T-cell (primary cell): ENCODE results near the gene RRM2. TPM values are rescaled to one million over a fixed set of nuclear protein-coding genes. Genes with fewer than 3 reads are reported as not detected.

Experiments
- ATAC-seq, 4 experiments: fragments of 200-7000 bp in 3 of 4; fragments of 150-1000 bp in 1 of 4; cut with Tn5 transposase; replicated peaks in 1 of 4; 1 replicate in 3 of 4; 2 replicates in 1 of 4; pipeline ENCODE4 v1.10.0; 2021; ENCODE audit warnings: moderate library complexity in 3 of 4, mild to moderate bottlenecking in 2 of 4, moderate number of reproducible peaks in 1 of 4
- CTCF ChIA-PET, 2 donors: fragments of 300-600 bp; sonication (Branson Sonifier 250); formaldehyde crosslinking; loops; one replicate each; lab custom pipeline; 2022; ENCODE audit warnings: antibody characterized with exemption in 2 of 2; lab: Charles Lee
- POLR2A ChIA-PET, 2 donors: fragments of 300-600 bp; sonication (Branson Sonifier 250); formaldehyde crosslinking; loops; one replicate each; lab custom pipeline; 2022; ENCODE audit warnings: antibody characterized with exemption in 2 of 2; lab: Charles Lee
- DNase-seq, 35 experiments: peaks; one replicate each; pipeline versions ENCODE4 v3.0.0 to v3.0.0-alpha.2; 2013 to 2023
- H3K27ac ChIP-seq: one replicate; pipeline ENCODE4 v1.5.1; 2013; ENCODE audit warnings: low read length
- H3K27me3 ChIP-seq, 2 experiments: replicated peaks in 1 of 2; 1 replicate in 1 of 2; 2 replicates in 1 of 2; pipeline versions ENCODE4 v1.6.1 to v1.7.0; 2013; ENCODE audit warnings: low read length in 1 of 2, mixed read lengths in 1 of 2; ENCODE audit not compliant: control insufficient read depth in 2 of 2, insufficient read depth in 2 of 2; ENCODE audit errors: extremely low read depth in 1 of 2
- H3K36me3 ChIP-seq, 2 donors: 1 replicate in 1 of 2; 2 replicates in 1 of 2; pipeline versions ENCODE4 v1.6.1 to v1.7.0; 2013; ENCODE audit warnings: low read length in 1 of 2; ENCODE audit not compliant: control insufficient read depth in 2 of 2, insufficient read depth in 1 of 2; ENCODE audit errors: extremely low read depth in 1 of 2
- H3K4me1 ChIP-seq, 2 experiments: 1 replicate in 1 of 2; 2 replicates in 1 of 2; pipeline versions ENCODE4 v1.6.1 to v1.7.0; 2013; ENCODE audit warnings: low read length in 2 of 2, mixed read lengths in 1 of 2; ENCODE audit not compliant: insufficient read depth in 2 of 2, control insufficient read depth in 1 of 2; ENCODE audit errors: extremely low read depth in 1 of 2
- H3K4me3 ChIP-seq, 2 donors: 1 replicate in 1 of 2; 2 replicates in 1 of 2; pipeline versions ENCODE4 v1.5.1 to v1.7.0; 2013; ENCODE audit warnings: mild to moderate bottlenecking in 2 of 2, low read length in 1 of 2, moderate library complexity in 1 of 2; ENCODE audit not compliant: control insufficient read depth in 1 of 2; ENCODE audit errors: extremely low read depth in 1 of 2
- H3K9me3 ChIP-seq: 2 replicates; pipeline ENCODE4 v1.7.0; 2013
- H3K27ac Mint-ChIP-seq, 2 donors: one replicate each; pipeline ENCODE4 v1.8.0; 2020 to 2021; ENCODE audit warnings: mild to moderate bottlenecking in 2 of 2, mixed read lengths in 2 of 2
- H3K27me3 Mint-ChIP-seq, 2 donors: one replicate each; pipeline ENCODE4 v1.8.0; 2021 to 2022; ENCODE audit warnings: mixed read lengths in 2 of 2
- H3K36me3 Mint-ChIP-seq: one replicate; pipeline ENCODE4 v1.8.0; 2021; ENCODE audit warnings: mixed read lengths
- H3K4me1 Mint-ChIP-seq, 3 donors: one replicate each; pipeline ENCODE4 v1.8.0; 2020 to 2022; ENCODE audit warnings: mixed read lengths in 3 of 3, mild to moderate bottlenecking in 1 of 3
- H3K4me3 Mint-ChIP-seq, 3 donors: one replicate each; pipeline ENCODE4 v1.8.0; 2020 to 2022; ENCODE audit warnings: mild to moderate bottlenecking in 3 of 3, mixed read lengths in 3 of 3, moderate library complexity in 3 of 3
- H3K9me3 Mint-ChIP-seq, 3 donors: one replicate each; pipeline ENCODE4 v1.8.0; 2020 to 2022; ENCODE audit warnings: mixed read lengths in 3 of 3
- whole genome bisulfite sequencing: methylation state at CpG from one replicate; pipeline ENCODE4 v1.1.5; 2013; ENCODE audit warnings: missing lambda C conversion rate; ENCODE audit not compliant: insufficient coverage; 5-methylcytosine and 5-hydroxymethylcytosine counted together
- total RNA-seq, 35 experiments: library from RNA in 6 of 35; stranded (reverse) in 6 of 35; fragments of 120-200 nt in 1 of 35; gene quantifications; one replicate each; pipeline versions ENCODE4 v1.2.1 to v1.2.4 and lab custom pipeline; 2013 to 2026

The RRM2 gene
- total RNA-seq, 5 donors from 2014 or later (not counting 1 experiment from before 2014, with no cell fraction given), result 2.6 to 10.4 (median 3.0) TPM

DNA sequence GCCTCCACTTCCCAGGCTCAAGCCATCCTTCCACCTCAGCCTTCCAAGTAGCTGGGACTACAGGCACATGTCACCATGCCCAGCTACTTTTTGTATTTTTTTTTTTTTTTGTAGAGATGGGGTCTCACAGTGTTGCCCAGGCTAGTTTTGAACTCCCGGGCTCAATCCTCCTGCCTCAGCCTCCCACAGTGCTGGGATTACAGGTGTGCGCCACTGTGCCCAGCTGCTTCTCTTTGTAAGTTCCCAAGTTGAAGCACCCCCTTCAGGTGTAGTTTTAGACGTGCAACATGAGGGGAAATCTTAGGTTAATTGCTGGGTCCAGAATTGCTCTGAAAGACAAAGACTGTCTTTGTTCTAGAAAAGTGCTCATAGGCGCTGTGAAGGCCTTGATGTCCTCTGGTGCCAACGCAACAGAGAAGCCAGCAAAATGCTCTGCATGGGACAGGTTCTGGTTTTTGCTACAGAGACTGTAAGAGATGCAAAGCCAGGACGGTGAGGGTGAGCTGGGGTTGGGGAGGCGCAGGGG, 46.6 kb downstream of the RRM2 start:
- H3K27ac Mint-ChIP-seq, result no peak overlapping the region
- H3K9me3 Mint-ChIP-seq, result no peaks in the 10 kb centered on the region
- Histone ChIP-seq H3K27ac (no peak overlapping the region), H3K9me3 (no peaks in the 10 kb centered on the region), H3K4me1 (no peaks in the 10 kb centered on the region), H3K27me3 (no peaks in the 10 kb centered on the region), H3K4me3 (no peak overlapping the region), H3K36me3 (no peaks in the 10 kb centered on the region)
- H3K4me3 Mint-ChIP-seq, result no peak overlapping the region
- DNase-seq, result no peak
- ChIA-PET CTCF (interaction anchor here in 1 of 2 donors (0.6 kb wide), 1 partner anchor 10 kb away, joined by 3 read pairs; no protein-coding TSS in a partner anchor), POLR2A (no interaction called here)
- ATAC-seq, result no peak
- H3K36me3 Mint-ChIP-seq, result no peaks in the 10 kb centered on the region
- peaks cover 0 to 3% (median 0%) of the 10 kb centered on the region in 3 donors for H3K4me1 Mint-ChIP-seq
- no peaks in the 10 kb centered on the region for H3K27me3 Mint-ChIP-seq
- 98% methylated on average over 4 of the region's 7 CpGs for WGBS

DNA sequence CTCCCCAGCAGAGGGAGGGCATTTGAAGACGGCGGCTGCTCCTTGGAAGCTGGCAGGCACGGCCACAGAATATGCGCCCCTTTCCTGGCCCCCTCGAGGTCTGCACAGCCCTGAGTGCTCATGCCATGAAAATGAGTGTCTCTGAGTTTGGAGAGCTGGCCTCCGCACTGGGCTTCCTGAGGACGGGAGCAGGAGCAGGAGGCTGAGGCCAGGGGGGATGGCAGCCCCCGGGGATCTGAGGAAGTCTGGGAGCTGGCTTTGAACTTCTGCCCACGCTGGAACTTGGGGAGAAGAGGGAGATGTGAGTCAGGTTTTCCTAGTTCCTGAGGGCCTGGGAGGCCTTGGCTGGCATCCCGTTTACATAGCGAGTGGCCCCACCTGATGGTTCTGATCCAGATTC, 47.0 kb downstream of the RRM2 start:
- Mint-ChIP-seq H3K9me3 (no peaks in the 10 kb centered on the region), H3K36me3 (no peaks in the 10 kb centered on the region), H3K4me1 (no peaks in the 10 kb centered on the region), H3K27ac (no peak overlapping the region), H3K4me3 (no peak overlapping the region), H3K27me3 (no peaks in the 10 kb centered on the region)
- ChIA-PET POLR2A (no interaction called here), CTCF (no interaction called here)
- ATAC-seq, result no peak
- no peaks in the 10 kb centered on the region for H3K27me3 ChIP-seq
- DNase-seq, result no peak
- H3K27ac ChIP-seq, result no peak overlapping the region
- H3K9me3 ChIP-seq, result no peaks in the 10 kb centered on the region
- H3K4me1 ChIP-seq, result no peaks in the 10 kb centered on the region
- H3K4me3 ChIP-seq, result no peak overlapping the region
- 96% methylated on average over 10 of the region's 11 CpGs for WGBS
- H3K36me3 ChIP-seq, result no peaks in the 10 kb centered on the region

- H3K36me3 ChIP-seq, result no peaks in the 10 kb centered on the region
- Mint-ChIP-seq H3K9me3 (no peaks in the 10 kb centered on the region), H3K27me3 (no peaks in the 10 kb centered on the region), H3K4me1 (no peaks in the 10 kb centered on the region), H3K4me3 (no peak overlapping the region), H3K36me3 (no peaks in the 10 kb centered on the region), H3K27ac (no peak overlapping the region)
- ATAC-seq, result no peak
- H3K4me1 ChIP-seq, result no peaks in the 10 kb centered on the region
- POLR2A ChIA-PET, result no interaction called here
- no peaks in the 10 kb centered on the region for H3K9me3 ChIP-seq
- CTCF ChIA-PET, result no interaction called here
- H3K4me3 ChIP-seq, result no peak overlapping the region
- DNase-seq, result no peak
- H3K27me3 ChIP-seq, result no peaks in the 10 kb centered on the region
- 72% methylated on average over 2 of the region's 9 CpGs for WGBS
- no peak overlapping the region for H3K27ac ChIP-seq
Measured at GRCh38 chr2:10170256-10170655, 47.7 kb downstream of the RRM2 start.

DNA sequence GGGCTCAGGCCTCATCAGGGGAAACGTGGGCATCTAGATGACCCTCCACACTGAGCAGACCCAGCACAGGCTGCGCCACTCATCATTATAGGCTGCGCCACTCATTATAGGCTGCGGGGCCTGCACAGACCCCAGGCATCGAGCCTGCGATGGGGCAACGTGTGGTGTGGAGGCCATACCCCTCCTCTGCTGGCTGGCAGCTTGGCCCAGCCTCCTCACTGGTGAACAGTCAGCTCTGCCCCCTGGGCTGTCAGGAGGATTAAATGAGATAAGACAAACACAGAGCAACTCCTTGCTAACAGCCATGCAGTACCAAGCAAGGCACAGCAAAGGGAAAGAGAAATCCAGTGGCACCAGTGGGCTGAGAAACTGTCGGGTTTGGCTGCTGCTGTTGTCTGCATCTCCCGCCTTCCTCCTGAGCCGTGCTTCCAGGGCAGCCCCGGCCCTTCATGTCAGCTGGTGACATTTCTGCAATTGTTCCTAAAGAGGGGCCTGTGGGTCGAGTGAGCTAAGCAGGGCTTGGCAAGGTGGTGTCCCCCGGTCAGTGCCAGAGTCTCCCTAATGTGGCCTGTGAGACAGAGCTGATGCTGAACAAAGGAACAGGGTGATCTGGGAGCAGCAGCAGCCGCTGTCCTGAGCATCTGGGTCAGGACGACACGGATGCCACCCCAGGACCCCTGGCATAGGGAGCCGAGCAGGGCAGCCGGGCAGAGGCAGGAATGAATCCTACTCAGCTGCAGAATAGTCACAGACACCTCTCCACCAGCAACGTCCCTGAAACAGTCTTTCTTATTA, 48.7 kb downstream of the RRM2 start:
- Mint-ChIP-seq H3K9me3 (no peaks in the 10 kb centered on the region), H3K4me1 (no peaks in the 10 kb centered on the region), H3K27ac (no peak overlapping the region), H3K27me3 (no peaks in the 10 kb centered on the region), H3K4me3 (no peak overlapping the region), H3K36me3 (no peaks in the 10 kb centered on the region)
- H3K27ac ChIP-seq, result no peak overlapping the region
- H3K36me3 ChIP-seq, result no peaks in the 10 kb centered on the region
- no peaks in the 10 kb centered on the region for H3K4me1 ChIP-seq
- ATAC-seq, result no peak
- CTCF ChIA-PET, result interaction anchor here in 1 of 2 donors (0.6 kb wide), 1 partner anchor 29 kb away, joined by 3 read pairs; no protein-coding TSS in a partner anchor
- no peak for DNase-seq
- no peaks in the 10 kb centered on the region for H3K9me3 ChIP-seq
- H3K4me3 ChIP-seq, result no peak overlapping the region
- POLR2A ChIA-PET, result interaction anchor here in 1 of 2 donors (0.6 kb wide), 1 partner anchor 126 kb away, joined by 3 read pairs; no protein-coding TSS in a partner anchor
- no peaks in the 10 kb centered on the region for H3K27me3 ChIP-seq
- WGBS, result 98% methylated on average over 13 of the region's 19 CpGs

GRCh38 chr2:10172033-10172871, 49.7 kb downstream of the RRM2 start:
- 93% methylated on average over 20 of the region's 23 CpGs for WGBS
- H3K4me3 Mint-ChIP-seq, result no peak overlapping the region
- H3K36me3 Mint-ChIP-seq, result no peaks in the 10 kb centered on the region
- Histone ChIP-seq H3K27ac (no peak overlapping the region), H3K4me3 (no peak overlapping the region), H3K36me3 (no peaks in the 10 kb centered on the region), H3K9me3 (no peaks in the 10 kb centered on the region), H3K4me1 (no peaks in the 10 kb centered on the region), H3K27me3 (no peaks in the 10 kb centered on the region)
- no peaks in the 10 kb centered on the region for H3K9me3 Mint-ChIP-seq
- ATAC-seq, result no peak
- ChIA-PET CTCF (interaction anchor here in 1 of 2 donors (0.6 kb wide), 1 partner anchor 30 kb away, joined by 3 read pairs; no protein-coding TSS in a partner anchor), POLR2A (no interaction called here)
- no peaks in the 10 kb centered on the region for H3K27me3 Mint-ChIP-seq
- H3K4me1 Mint-ChIP-seq, result no peaks in the 10 kb centered on the region
- DNase-seq, result no peak
- no peak overlapping the region for H3K27ac Mint-ChIP-seq

- no peak overlapping the region for H3K27ac Mint-ChIP-seq
- no peaks in the 10 kb centered on the region for H3K36me3 ChIP-seq
- WGBS, result 97% methylated on average over 20 of the region's 22 CpGs
- no peaks in the 10 kb centered on the region for H3K4me1 Mint-ChIP-seq
- no peaks in the 10 kb centered on the region for H3K9me3 ChIP-seq
- no peaks in the 10 kb centered on the region for H3K9me3 Mint-ChIP-seq
- H3K27me3 Mint-ChIP-seq, result no peaks in the 10 kb centered on the region
- no peak overlapping the region for H3K27ac ChIP-seq
- H3K36me3 Mint-ChIP-seq, result no peaks in the 10 kb centered on the region
- H3K4me1 ChIP-seq, result no peaks in the 10 kb centered on the region
- ChIA-PET CTCF (no interaction called here), POLR2A (no interaction called here)
- ATAC-seq (no peak), DNase-seq (no peak)
- H3K4me3 Mint-ChIP-seq, result no peak overlapping the region
- no peaks in the 10 kb centered on the region for H3K27me3 ChIP-seq
- H3K4me3 ChIP-seq, result no peak overlapping the region
Measured at GRCh38 chr2:10173258-10174005, 50.9 kb downstream of the RRM2 start.
